ENCODE measurements around the gene SH2D5. TPM values are rescaled to one million over a fixed set of nuclear protein-coding genes. Genes with fewer than 3 reads are reported as not detected.

Gene SH2D5
- polyA plus RNA-seq, 1 donor from 2014 or later: 14.1 TPM

- Histone ChIP-seq H3K27me3 (ENCODE audit: insufficient read depth, low read depth, low read length) (no peaks in the 10 kb centered on the region), H3F3A (ENCODE audit: insufficient read depth, low read length, poor library complexity, severe bottlenecking) (no peaks in the 10 kb centered on the region), H4K20me1 (ENCODE audit: insufficient read depth) (no peaks in the 10 kb centered on the region), H3K9me3 (ENCODE audit: low read length) (no peaks in the 10 kb centered on the region), H3K27ac (ENCODE audit: low read length) (no peak overlapping the region), H3K4me2 (ENCODE audit: low read length) (no peak overlapping the region), H2AFZ (ENCODE audit: low read depth, low read length) (no peak overlapping the region), H3K79me2 (replicated peaks; ENCODE audit: insufficient read depth, low read length) (no peaks in the 10 kb centered on the region), H3K4me3 (ENCODE audit: low read length) (no peak overlapping the region), H3K9me2 (ENCODE audit: insufficient read depth, low read length) (no peaks in the 10 kb centered on the region), H3K36me3 (ENCODE audit: insufficient read depth, low read length) (no peaks in the 10 kb centered on the region), H3K9ac (ENCODE audit: low read length) (no peak overlapping the region)
- TF ChIP-seq EZH2 (IDR thresholded peaks at IDR 0.05; ENCODE audit: borderline replicate concordance, insufficient read depth, low read length, poor library complexity, severe bottlenecking): no peak
- TF ChIP-seq MXI1 (conservative IDR thresholded peaks at IDR 0.05; ENCODE audit: poor library complexity, severe bottlenecking): no peak
- TF ChIP-seq RAD21 (conservative IDR thresholded peaks at IDR 0.05): no peak
- no peak for TF ChIP-seq CTCF (IDR thresholded peaks at IDR 0.05; ENCODE audit: poor library complexity, severe bottlenecking)
- TF ChIP-seq TAF1 (IDR thresholded peaks at IDR 0.05; ENCODE audit: low read depth): no peak
- TF ChIP-seq, protein P1, sequence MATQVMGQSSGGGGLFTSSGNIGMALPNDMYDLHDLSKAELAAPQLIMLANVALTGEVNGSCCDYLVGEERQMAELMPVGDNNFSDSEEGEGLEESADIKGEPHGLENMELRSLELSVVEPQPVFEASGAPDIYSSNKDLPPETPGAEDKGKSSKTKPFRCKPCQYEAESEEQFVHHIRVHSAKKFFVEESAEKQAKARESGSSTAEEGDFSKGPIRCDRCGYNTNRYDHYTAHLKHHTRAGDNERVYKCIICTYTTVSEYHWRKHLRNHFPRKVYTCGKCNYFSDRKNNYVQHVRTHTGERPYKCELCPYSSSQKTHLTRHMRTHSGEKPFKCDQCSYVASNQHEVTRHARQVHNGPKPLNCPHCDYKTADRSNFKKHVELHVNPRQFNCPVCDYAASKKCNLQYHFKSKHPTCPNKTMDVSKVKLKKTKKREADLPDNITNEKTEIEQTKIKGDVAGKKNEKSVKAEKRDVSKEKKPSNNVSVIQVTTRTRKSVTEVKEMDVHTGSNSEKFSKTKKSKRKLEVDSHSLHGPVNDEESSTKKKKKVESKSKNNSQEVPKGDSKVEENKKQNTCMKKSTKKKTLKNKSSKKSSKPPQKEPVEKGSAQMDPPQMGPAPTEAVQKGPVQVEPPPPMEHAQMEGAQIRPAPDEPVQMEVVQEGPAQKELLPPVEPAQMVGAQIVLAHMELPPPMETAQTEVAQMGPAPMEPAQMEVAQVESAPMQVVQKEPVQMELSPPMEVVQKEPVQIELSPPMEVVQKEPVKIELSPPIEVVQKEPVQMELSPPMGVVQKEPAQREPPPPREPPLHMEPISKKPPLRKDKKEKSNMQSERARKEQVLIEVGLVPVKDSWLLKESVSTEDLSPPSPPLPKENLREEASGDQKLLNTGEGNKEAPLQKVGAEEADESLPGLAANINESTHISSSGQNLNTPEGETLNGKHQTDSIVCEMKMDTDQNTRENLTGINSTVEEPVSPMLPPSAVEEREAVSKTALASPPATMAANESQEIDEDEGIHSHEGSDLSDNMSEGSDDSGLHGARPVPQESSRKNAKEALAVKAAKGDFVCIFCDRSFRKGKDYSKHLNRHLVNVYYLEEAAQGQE (IDR thresholded peaks at IDR 0.05; ENCODE audit: borderline replicate concordance): no peak
- no peak for TF ChIP-seq SMC3 (conservative IDR thresholded peaks at IDR 0.05; ENCODE audit: poor library complexity)
- no peak for TF ChIP-seq EP300 (conservative IDR thresholded peaks at IDR 0.05; ENCODE audit: poor library complexity, severe bottlenecking)
- no peak for TF ChIP-seq POLR2AphosphoS5 (IDR thresholded peaks at IDR 0.05)
Observed at GRCh38 chr1:20681999-20682398, 50.5 kb downstream of the SH2D5 start.

GRCh38 chr1:20680269-20680668 is 52.2 kb downstream of the SH2D5 start:
- H3K27ac ChIP-seq (ENCODE audit: low read length): no peak overlapping the region
- H3K36me3 ChIP-seq (ENCODE audit: insufficient read depth, low read length): no peaks in the 10 kb centered on the region
- no peaks in the 10 kb centered on the region for H3K9me3 ChIP-seq (ENCODE audit: low read length)
- TF ChIP-seq, protein P1 (IDR thresholded peaks at IDR 0.05; ENCODE audit: borderline replicate concordance): no peak
- TF ChIP-seq EZH2 (IDR thresholded peaks at IDR 0.05; ENCODE audit: borderline replicate concordance, insufficient read depth, low read length, poor library complexity, severe bottlenecking) (no peak), RAD21 (conservative IDR thresholded peaks at IDR 0.05) (no peak), MXI1 (conservative IDR thresholded peaks at IDR 0.05; ENCODE audit: poor library complexity, severe bottlenecking) (no peak), CTCF (IDR thresholded peaks at IDR 0.05; ENCODE audit: poor library complexity, severe bottlenecking) (no peak), POLR2AphosphoS5 (IDR thresholded peaks at IDR 0.05) (no peak), SMC3 (conservative IDR thresholded peaks at IDR 0.05; ENCODE audit: poor library complexity) (no peak), EP300 (conservative IDR thresholded peaks at IDR 0.05; ENCODE audit: poor library complexity, severe bottlenecking) (no peak), TAF1 (IDR thresholded peaks at IDR 0.05; ENCODE audit: low read depth) (no peak)
- H3K79me2 ChIP-seq (replicated peaks; ENCODE audit: insufficient read depth, low read length): no peaks in the 10 kb centered on the region
- H3K9me2 ChIP-seq (ENCODE audit: insufficient read depth, low read length): no peaks in the 10 kb centered on the region
- no peak overlapping the region for H3K4me2 ChIP-seq (ENCODE audit: low read length)
- H3K9ac ChIP-seq (ENCODE audit: low read length): no peak overlapping the region
- no peak overlapping the region for H3K4me3 ChIP-seq (ENCODE audit: low read length)
- no peak overlapping the region for H2AFZ ChIP-seq (ENCODE audit: low read depth, low read length)
- H4K20me1 ChIP-seq (ENCODE audit: insufficient read depth): no peaks in the 10 kb centered on the region
- H3K27me3 ChIP-seq (ENCODE audit: insufficient read depth, low read depth, low read length): no peaks in the 10 kb centered on the region
- no peaks in the 10 kb centered on the region for H3F3A ChIP-seq (ENCODE audit: insufficient read depth, low read length, poor library complexity, severe bottlenecking)
